Astrocyte (in vitro differentiated cells and primary cell): ENCODE results near the gene AVPR2. TPM values are rescaled to one million over a fixed set of nuclear protein-coding genes. Genes with fewer than 3 reads are reported as not detected.
A peak's percentile ranks its signal among the peaks of the same experiment; 100 is the strongest.

Source experiments
- DNase-seq: peaks from one replicate; pipeline ENCODE4 v3.0.0-alpha.2; 2010; ENCODE audit warnings: low read depth
- FAIRE-seq: peaks from 2 replicates; lab custom pipeline; 2011; peaks lifted over from hg19 to GRCh38; lab: Jason Lieb, UNC
- H2AFZ ChIP-seq: 2 replicates; pipeline ENCODE4 v1.6.0; 2012; ENCODE audit warnings: low read depth, low read length, inconsistent platforms
- H3K27ac ChIP-seq: 2 replicates; pipeline ENCODE4 v1.5.1; 2011; ENCODE audit warnings: low read depth, low read length, inconsistent platforms
- H3K27me3 ChIP-seq: 2 replicates; pipeline ENCODE4 v1.6.0; 2011; ENCODE audit warnings: low read length, inconsistent platforms; ENCODE audit not compliant: insufficient read depth
- H3K36me3 ChIP-seq: 2 replicates; pipeline ENCODE4 v1.5.1; 2011; ENCODE audit warnings: low read length, inconsistent platforms; ENCODE audit not compliant: insufficient read depth
- H3K4me1 ChIP-seq: 2 replicates; pipeline ENCODE4 v1.5.1; 2011; ENCODE audit warnings: low read length, inconsistent platforms; ENCODE audit not compliant: insufficient read depth
- H3K4me2 ChIP-seq: 2 replicates; pipeline ENCODE4 v1.6.0; 2012; ENCODE audit warnings: low read length, inconsistent platforms
- H3K4me3 ChIP-seq: 2 replicates; pipeline ENCODE4 v1.5.1; 2011; ENCODE audit warnings: low read depth, mild to moderate bottlenecking, low read length, inconsistent platforms; ENCODE audit not compliant: insufficient read depth
- H3K79me2 ChIP-seq: 2 replicates; pipeline ENCODE4 v1.6.0; 2012; ENCODE audit warnings: mild to moderate bottlenecking, low read length, inconsistent platforms; ENCODE audit not compliant: insufficient read depth
- H3K9ac ChIP-seq: 2 replicates; pipeline ENCODE4 v1.6.0; 2012; ENCODE audit warnings: mild to moderate bottlenecking, low read length, inconsistent platforms
- H3K9me3 ChIP-seq: 2 replicates; pipeline ENCODE4 v1.5.1; 2012; ENCODE audit warnings: low read depth, mild to moderate bottlenecking, low read length, inconsistent platforms; ENCODE audit not compliant: insufficient read depth
- H4K20me1 ChIP-seq: 2 replicates; pipeline ENCODE4 v1.6.0; 2012; ENCODE audit warnings: low read length, inconsistent platforms; ENCODE audit not compliant: insufficient read depth
- H3K27ac Mint-ChIP-seq: one replicate; pipeline ENCODE4 v1.8.0; 2021; ENCODE audit warnings: mild to moderate bottlenecking, mixed read lengths; ENCODE audit not compliant: unreplicated experiment
- H3K27me3 Mint-ChIP-seq: one replicate; pipeline ENCODE4 v1.8.0; 2021; ENCODE audit warnings: low read depth, mixed read lengths; ENCODE audit not compliant: unreplicated experiment
- H3K36me3 Mint-ChIP-seq: one replicate; pipeline ENCODE4 v1.8.0; 2021; ENCODE audit warnings: low read depth, mixed read lengths; ENCODE audit not compliant: unreplicated experiment
- H3K4me1 Mint-ChIP-seq: one replicate; pipeline ENCODE4 v1.8.0; 2021; ENCODE audit warnings: low read depth, mixed read lengths; ENCODE audit not compliant: unreplicated experiment
- H3K4me3 Mint-ChIP-seq: one replicate; pipeline ENCODE4 v1.8.0; 2021; ENCODE audit warnings: mild to moderate bottlenecking, moderate library complexity, mixed read lengths; ENCODE audit not compliant: unreplicated experiment
- H3K9me3 Mint-ChIP-seq: one replicate; pipeline ENCODE4 v1.8.0; 2021; ENCODE audit warnings: mild to moderate bottlenecking, mixed read lengths; ENCODE audit not compliant: unreplicated experiment
- EZH2 ChIP-seq: IDR thresholded peaks from 2 replicates; pipeline ENCODE4 v1.6.1; 2012; ENCODE audit warnings: mild to moderate bottlenecking, low read length, inconsistent platforms; ENCODE audit not compliant: insufficient read depth
- total RNA-seq: library from RNA; stranded (reverse); gene quantifications from 2 replicates; pipeline ENCODE4 v1.2.1, GENCODE V29; 2021
- TF ChIP-seq, protein P1 (sequence below): IDR thresholded peaks from 2 replicates; pipeline ENCODE4 v1.5.1; 2011; ENCODE audit warnings: low read depth, mild to moderate bottlenecking, inconsistent platforms, low read length, moderate library complexity; ENCODE audit not compliant: insufficient read depth

The AVPR2 gene
- total RNA-seq, 1 donor from 2014 or later: not detected

DNA sequence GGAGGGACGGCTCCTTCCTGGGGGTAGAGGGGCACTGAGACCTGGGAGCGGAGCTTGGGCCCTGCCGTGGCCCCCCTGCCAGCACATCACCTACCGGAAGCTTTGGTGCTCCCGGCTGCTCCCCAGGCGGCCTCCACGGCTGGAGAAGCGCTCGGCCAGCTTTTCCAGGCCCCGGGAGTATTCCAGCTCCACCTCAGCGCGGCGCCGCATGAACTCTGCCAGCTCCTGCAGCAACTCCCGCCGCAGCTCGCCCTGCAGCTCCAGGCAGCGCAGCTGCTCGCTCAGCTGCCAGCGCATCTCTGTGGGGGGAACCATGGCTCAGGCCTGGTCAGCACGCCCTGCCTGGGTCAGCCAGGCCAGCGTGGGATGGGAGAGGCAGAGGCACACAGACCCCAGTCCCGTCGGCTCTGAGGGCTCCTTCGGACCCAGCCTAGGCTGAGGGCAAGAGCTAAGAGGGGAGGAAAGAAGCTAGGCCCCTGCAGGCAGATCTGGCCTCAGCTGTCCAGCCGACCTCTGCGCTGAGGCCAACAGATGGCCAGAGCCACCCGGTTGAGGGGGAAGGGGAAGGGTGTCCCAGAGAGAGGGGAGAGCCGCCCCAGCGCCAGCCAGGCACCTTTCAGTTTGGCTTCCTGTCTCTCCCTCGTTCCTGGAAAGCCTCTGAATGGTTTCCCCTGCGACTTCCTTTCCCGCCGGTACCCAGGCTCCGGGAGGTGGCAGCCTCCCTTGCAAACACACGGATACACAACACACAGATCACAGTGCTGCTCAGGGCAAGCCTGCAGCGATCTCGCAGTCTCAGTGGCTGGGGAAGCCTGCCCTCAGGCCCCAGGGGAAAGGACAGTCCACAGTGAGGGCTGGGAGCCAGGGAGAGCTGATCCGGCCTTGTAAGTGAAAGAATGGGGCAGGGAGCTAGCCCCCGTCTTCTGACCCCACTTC, 17.3 kb downstream of the AVPR2 start:
- TF ChIP-seq, protein P1, sequence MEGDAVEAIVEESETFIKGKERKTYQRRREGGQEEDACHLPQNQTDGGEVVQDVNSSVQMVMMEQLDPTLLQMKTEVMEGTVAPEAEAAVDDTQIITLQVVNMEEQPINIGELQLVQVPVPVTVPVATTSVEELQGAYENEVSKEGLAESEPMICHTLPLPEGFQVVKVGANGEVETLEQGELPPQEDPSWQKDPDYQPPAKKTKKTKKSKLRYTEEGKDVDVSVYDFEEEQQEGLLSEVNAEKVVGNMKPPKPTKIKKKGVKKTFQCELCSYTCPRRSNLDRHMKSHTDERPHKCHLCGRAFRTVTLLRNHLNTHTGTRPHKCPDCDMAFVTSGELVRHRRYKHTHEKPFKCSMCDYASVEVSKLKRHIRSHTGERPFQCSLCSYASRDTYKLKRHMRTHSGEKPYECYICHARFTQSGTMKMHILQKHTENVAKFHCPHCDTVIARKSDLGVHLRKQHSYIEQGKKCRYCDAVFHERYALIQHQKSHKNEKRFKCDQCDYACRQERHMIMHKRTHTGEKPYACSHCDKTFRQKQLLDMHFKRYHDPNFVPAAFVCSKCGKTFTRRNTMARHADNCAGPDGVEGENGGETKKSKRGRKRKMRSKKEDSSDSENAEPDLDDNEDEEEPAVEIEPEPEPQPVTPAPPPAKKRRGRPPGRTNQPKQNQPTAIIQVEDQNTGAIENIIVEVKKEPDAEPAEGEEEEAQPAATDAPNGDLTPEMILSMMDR: no peak
- TF ChIP-seq EZH2: no peak
- DNase-seq (no peak), FAIRE-seq (no peak)
- Histone ChIP-seq H3K79me2 (no peaks in the 10 kb centered on the region), H3K4me1 (no peaks in the 10 kb centered on the region), H3K4me3 (no peak overlapping the region), H3K27ac (no peak overlapping the region), H3K36me3 (no peaks in the 10 kb centered on the region), H4K20me1 (no peaks in the 10 kb centered on the region), H3K27me3 (no peaks in the 10 kb centered on the region), H3K4me2 (no peak overlapping the region), H2AFZ (no peak overlapping the region), H3K9me3 (no peaks in the 10 kb centered on the region), H3K9ac (no peak overlapping the region)
- no peaks in the 10 kb centered on the region for H3K4me1 Mint-ChIP-seq
- peaks cover 6% of the 10 kb centered on the region for H3K27me3 Mint-ChIP-seq
- no peak overlapping the region for H3K27ac Mint-ChIP-seq
- H3K36me3 Mint-ChIP-seq: peaks cover 2% of the 10 kb centered on the region
- no peaks in the 10 kb centered on the region for H3K9me3 Mint-ChIP-seq
- no peak overlapping the region for H3K4me3 Mint-ChIP-seq

DNA sequence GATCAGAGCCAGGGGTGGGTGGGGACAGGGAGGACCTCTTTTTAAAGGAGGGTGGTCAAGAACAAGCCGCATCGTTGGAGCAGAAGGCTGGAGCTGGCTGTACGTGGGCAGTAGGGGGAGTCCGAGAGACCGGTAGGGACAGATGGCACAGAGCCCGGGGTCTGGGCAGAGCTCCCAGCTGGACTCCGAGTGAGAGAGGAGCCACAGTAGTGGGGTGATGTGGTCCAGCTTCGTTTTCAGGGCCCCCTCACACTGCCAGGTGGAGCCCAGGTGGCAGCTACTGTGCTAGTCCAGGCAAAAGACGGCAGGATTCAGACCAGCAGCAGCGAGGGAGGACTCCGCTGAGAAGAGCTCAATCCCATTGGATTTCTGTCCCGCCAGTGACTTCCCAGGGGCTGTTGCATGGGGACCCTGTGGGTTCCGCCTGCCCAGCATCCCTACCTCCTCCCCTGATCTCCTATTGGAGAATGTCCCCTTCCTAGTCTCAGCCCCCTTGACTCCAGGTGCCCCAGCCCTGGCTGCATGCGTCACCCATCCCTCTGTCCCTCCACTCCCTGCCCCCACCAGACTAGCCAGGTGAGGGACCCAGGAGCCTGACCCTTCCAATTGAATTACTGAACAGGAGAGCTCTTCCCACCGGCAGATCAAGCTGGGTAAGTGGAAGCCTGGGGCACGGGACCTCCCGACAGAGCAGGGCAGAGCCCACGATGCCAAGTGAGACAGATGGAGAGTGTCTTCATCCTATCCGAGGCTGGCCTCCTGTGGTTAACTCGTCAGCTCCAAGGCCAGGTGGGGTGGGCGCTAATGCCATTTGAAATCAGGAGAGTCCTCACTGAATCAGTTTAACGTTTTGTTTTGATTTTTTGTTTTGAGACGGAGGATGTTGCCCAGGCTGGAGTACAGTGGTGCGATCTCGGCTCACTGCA, 18.7 kb downstream of the AVPR2 start:
- peaks cover 8% of the 10 kb centered on the region for H3K4me1 ChIP-seq

More for the DNA sequence above, 18.7 kb downstream of the AVPR2 start:
- Mint-ChIP-seq H3K27me3 (peaks cover 2% of the 10 kb centered on the region), H3K4me3 (no peak overlapping the region), H3K36me3 (no peaks in the 10 kb centered on the region), H3K9me3 (no peaks in the 10 kb centered on the region), H3K4me1 (no peaks in the 10 kb centered on the region), H3K27ac (no peak overlapping the region)
- no peak overlapping the region for H3K9ac ChIP-seq
- H3K79me2 ChIP-seq: no peaks in the 10 kb centered on the region
- DNase-seq (peak; percentile 45), FAIRE-seq (peak; percentile 41)
- H2AFZ ChIP-seq: no peak overlapping the region
- no peaks in the 10 kb centered on the region for H4K20me1 ChIP-seq
- H3K27ac ChIP-seq: no peak overlapping the region
- no peak overlapping the region for H3K4me2 ChIP-seq
- no peaks in the 10 kb centered on the region for H3K36me3 ChIP-seq
- H3K27me3 ChIP-seq: no peaks in the 10 kb centered on the region
- no peak overlapping the region for H3K4me3 ChIP-seq
- TF ChIP-seq, protein P1: peak; percentile 19
- no peak for TF ChIP-seq EZH2
- H3K9me3 ChIP-seq: no peaks in the 10 kb centered on the region
